HG02870 (cell line): ENCODE results near the gene RPS6KA5.
"Not testable (repeated sequence)": the region's sequence is repeated elsewhere in the genome, so short reads cannot be mapped to it uniquely, and the experiment has no call there.

ENCODE experiments used
- ATAC-seq: cut with Tn5 transposase; IDR thresholded peaks from one replicate; pipeline ENCODE4 v1.9.1; 2021; ENCODE audit warnings: mild to moderate bottlenecking, moderate library complexity; ENCODE audit not compliant: unreplicated experiment

The RPS6KA5 gene

GRCh38 chr14:91060351-91061055 is at the start of gene RPS6KA5:
Gene RPS6KA5, minus strand, starts transcription at chr14:91060641. Its CDS starts 207 bp downstream, at chr14:91060434.
- ATAC-seq = peak; percentile 87

DNA sequence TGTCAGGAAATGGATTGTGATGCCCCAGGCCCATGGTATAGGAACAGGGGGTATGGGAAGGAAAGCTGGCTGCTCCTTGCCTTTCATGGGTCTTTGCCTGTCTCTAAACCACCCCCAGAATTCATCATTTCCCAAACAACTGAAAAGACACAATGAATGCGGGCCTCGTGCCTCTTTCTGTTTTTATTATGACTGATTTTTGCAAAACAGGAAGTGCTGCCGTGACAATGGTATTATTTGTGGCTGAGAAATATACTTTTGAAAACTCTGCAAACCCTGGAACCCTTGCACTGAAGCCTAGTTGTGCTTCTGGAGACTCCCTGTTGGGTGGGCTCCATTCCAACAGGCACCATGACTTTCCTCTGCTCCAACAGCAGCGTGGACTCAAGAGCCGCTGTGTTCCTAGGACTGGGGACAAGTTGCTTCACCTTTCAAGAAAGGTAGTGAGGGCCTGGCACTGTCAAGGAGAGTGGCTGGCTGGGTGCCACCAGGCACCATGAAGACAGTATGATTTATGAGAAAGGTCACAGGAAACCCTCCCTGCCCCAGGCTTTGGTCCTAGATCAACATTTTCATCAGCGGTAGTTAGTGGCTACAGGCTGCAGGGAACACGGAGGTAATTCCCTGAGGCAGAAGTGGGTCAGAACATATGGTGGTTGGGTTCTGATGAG is 48.6 kb upstream of the RPS6KA5 start:
- no peak for ATAC-seq

- no peak for ATAC-seq
Observed at GRCh38 chr14:91103116-91103515, 42.7 kb upstream of the RPS6KA5 start.

GRCh38 chr14:91100102-91100501 is 39.7 kb upstream of the RPS6KA5 start:
- no peak for ATAC-seq

DNA sequence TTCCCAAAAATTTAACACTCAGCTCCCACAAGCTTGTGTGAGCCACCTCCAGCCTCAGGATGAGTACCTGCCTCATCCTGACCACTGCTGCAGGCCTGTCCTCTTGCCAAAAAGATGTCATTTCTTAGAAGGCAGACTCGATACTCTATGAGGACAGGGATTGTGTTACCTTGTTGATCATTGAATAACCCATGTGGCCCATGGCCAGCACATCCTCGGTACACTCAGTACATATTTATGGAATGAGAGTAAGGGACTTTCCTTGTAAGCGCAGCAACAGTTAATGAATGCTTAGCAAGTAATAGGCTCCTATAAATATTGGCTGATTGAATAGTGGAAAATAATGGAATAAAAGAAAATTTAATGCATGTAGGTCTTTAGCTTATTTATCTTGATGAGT is 38.1 kb upstream of the RPS6KA5 start:
- no peak for ATAC-seq

DNA sequence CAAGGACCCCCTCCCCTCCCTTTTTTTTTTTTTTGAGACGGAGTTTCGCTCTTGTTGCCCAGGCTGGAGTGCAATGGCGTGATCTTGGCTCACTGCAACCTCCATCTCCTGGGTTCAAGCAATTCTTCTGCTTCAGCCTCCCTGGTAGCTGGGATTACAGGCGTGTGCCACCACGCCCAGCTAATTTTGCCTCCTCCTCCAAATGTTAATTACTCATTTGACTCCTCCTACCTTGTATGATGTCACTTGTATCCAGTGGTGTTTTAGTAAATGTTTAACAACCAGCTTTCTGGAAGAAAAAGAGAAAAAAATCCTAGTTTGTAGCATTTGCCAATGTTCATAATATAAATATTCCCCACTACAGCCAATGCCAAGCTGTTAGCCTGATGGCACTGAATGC is 37.2 kb upstream of the RPS6KA5 start:
- ATAC-seq = not testable (repeated sequence)

GRCh38 chr14:91095178-91095577 is 34.7 kb upstream of the RPS6KA5 start:
- ATAC-seq = no peak

DNA sequence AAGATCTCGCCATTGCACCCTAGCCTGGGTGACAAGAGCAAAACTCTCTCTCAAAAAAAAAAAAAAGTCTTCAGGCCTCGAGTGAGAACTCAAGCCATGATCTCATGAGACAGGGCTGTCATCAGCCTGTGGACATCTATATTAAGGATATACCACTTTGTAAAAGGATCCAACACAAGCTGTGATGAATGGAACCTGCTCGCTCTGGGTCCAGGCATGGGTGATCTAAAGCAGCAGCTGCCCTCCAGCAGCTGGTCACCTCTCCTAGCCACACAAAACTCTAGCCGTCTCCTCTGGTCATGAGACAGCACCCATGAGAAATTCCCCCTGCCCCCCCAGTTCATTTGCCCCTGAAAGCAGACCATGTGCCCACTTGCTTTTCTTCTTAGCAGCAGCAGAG is 34.3 kb upstream of the RPS6KA5 start:
- ATAC-seq = no peak

DNA sequence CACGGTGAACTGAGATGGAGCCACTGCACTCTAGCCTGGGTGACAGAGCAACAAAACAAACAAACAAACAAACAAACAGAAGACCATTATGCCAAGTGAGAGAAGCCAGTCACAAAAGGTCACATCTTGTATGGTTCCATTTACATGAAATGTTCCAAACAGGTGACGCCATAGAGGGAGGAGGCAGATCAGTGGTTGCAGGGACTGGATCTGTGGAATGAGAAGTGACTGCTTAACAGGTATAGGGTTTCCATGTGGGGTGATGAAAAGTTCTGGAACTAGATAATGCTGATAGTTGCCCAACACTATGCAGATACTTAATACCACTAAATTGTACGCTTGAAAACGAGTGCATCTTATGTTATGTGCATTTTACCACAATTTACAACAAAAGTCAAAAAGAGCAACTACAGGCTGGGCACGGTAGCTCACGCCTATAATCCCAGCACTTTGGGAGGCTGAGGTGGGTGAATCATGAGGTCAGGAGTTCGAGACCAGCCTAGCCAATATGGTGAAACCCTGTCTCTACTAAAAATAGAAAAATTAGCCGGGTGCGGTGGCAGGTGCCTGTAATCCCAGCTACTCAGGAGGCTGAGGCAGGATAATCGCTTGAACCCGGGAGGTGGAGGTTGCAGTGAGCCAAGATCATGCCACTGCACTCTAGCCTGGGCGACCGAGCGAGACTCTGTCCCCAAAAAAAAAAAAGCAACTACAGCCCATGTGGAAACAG is 33.5 kb upstream of the RPS6KA5 start:
- ATAC-seq = not testable (repeated sequence)

DNA sequence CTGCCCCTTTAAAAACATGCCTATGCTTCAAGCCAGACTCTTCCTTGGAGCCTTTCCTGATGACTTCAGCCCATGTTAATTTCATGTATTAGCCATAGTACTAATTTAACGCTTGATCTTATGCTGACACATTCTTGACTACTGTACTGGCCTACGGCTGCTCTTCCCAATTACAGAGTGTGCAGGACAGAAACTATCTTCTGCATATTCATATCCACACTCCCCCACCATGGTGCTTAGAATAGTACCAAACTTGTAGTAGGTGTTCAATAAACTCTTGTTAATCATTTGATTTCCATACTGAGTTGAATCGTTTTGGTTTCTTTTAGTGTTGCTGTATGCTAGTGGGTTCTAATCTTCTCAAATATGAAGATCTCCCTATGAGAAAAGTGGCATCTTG is 31.6 kb upstream of the RPS6KA5 start:
- ATAC-seq = no peak

DNA sequence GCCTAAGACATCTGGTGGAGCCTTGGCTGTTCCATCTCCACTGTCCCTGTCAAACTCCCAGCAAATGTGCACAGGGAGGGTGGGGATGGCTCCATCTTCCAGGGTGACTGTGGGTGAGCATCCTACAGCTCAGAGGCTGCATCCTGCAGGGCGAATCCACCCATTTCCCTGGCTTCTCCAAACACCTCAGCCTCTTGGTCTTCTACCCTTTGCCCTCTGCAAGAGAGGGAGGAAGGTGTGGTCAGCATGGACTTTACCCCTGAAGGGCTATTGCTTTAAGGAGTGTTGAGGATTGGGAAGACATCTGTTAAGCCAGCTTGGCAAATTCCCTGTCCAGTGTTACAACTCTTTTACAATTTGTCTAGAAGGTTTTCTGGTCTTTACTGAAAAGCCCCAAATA is 30.3 kb upstream of the RPS6KA5 start:
- ATAC-seq = no peak

DNA sequence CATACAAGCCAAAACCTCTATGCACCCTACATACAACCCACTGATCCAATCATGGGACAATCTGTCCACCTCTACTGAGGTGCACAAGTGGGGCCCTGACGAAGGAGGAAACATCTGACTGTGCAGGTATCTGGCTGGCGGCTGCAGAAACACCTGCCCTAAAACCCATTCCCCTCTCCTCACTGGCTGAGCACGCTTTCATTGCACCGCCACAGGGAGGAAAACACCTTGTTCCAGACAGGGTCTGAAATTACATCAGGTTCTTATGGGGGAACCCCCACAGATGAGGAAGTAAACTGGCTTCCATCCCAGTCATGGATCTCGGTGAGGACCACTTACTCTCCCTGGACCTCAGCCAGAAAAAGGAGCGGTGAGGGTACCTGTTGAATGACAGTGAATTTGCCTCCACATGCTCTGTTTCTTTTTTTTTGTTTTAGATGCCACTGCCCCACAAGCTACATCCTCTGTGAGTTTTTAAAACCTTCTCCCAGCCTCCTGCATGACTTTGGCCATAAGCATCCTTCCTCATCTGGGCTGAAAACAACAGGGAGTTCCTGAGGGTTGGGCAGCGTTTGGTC is 29.6 kb upstream of the RPS6KA5 start:
- ATAC-seq = no peak

GRCh38 chr14:91088585-91089235 is 28.3 kb upstream of the RPS6KA5 start:
- no peak for ATAC-seq

GRCh38 chr14:91087470-91087869 is 27.0 kb upstream of the RPS6KA5 start:
- ATAC-seq = not testable (repeated sequence)

- no peak for ATAC-seq
Observed at GRCh38 chr14:91084516-91084915, 24.1 kb upstream of the RPS6KA5 start.

DNA sequence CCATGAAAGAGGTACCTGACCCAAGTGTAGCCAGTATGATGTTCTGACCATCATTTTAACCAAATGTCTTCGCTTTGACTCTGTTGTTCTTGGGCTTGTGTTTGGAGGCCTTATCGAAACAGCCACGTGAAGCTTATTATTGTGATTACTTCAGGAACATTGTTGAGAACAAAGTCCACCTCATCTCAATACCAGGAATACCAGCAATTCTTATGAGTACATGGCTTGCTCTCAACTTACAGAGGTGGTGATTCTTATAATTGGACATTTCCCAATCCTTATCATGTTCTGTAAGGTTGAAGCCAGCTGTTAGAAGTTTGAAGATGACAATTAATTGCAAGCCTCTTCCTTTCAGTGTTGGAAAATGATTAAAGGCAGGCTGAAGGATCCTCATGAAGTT is 21.8 kb upstream of the RPS6KA5 start:
- ATAC-seq = no peak

GRCh38 chr14:91080071-91080470 is 19.6 kb upstream of the RPS6KA5 start:
- no peak for ATAC-seq

- peak; percentile 81 for ATAC-seq
Observed at GRCh38 chr14:91078095-91078737, 17.8 kb upstream of the RPS6KA5 start.

DNA sequence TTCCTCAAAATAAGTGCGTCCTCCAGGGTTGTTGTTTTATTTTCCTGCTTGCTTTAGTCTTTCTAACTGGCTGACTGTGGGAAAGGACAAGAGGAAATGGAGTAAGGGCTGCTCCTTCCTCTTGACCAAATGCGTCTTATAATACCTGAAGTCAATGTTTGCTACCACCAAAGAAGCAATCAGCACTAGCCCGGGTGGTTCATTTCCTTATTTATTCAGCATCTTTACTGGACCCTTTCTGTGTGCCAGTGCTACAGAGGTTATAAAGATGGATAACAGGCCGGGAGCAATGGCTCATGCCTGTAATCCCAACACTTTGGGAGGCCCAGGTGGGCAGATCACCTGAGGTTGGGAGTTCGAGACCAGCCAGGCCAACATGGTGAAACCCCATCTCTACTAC is 15.1 kb upstream of the RPS6KA5 start:
- ATAC-seq = no peak

DNA sequence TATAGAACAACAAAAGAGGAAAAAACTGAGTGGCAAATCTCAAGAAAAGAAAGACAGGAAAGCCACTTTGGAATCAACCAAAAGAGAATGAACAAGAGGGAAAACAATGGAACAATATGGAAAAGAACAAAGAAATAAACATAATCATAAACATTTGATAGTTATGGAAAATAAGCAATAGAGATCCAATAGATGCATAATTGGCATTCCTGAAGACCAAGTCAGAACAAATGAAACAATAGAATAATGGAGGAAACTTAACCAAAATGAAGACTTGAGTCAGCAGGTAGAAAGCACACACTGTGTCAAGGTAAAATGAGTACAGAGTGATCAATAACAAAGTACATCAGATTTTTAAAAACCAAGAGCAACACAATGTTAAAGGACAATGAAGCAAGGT is 10.1 kb upstream of the RPS6KA5 start:
- ATAC-seq = no peak

DNA sequence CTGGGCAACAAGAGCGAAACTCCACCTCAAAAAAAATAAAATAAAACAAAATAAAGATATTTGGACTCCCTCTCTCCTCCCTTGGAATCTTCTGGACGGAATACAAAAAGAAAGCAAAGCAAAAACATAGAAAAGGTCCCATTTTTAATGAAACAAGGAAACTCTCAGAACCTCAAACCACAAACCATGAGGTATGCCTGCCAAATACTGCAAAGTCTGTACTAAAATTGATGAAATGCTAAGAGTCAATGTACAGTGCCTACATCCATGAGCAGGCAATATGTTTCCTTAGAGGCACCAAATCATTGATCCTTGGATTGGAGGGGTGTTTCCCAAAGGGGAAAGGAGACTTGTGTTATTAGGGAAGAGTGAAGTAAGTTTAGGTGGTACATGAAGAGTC is 8.2 kb upstream of the RPS6KA5 start:
- ATAC-seq = no peak
